Esophagus (tissue), 2 donors: Measurements from ENCODE around the gene LINC00305. TPM values are rescaled to one million over a fixed set of nuclear protein-coding genes. Genes with fewer than 3 reads are reported as not detected.

Experiments used
- H3K27ac ChIP-seq, 2 donors: one replicate each; pipeline ENCODE4 v1.5.1; 2013; ENCODE audit warnings: low read depth in 2 of 2, mild to moderate bottlenecking in 2 of 2, inconsistent platforms in 1 of 2, low read length in 1 of 2, moderate library complexity in 1 of 2
- H3K27me3 ChIP-seq, 2 donors: one replicate each; pipeline ENCODE4 v1.6.1; 2013; ENCODE audit warnings: low read length in 2 of 2, control low read depth in 1 of 2, mild to moderate bottlenecking in 1 of 2; ENCODE audit not compliant: insufficient read depth in 2 of 2, control insufficient read depth in 1 of 2
- H3K36me3 ChIP-seq, 2 donors: one replicate each; pipeline ENCODE4 v1.6.1; 2013; ENCODE audit warnings: low read length in 1 of 2; ENCODE audit not compliant: control insufficient read depth in 2 of 2, insufficient read depth in 2 of 2
- H3K4me1 ChIP-seq, 2 donors: one replicate each; pipeline ENCODE4 v1.6.1; 2013; ENCODE audit warnings: low read length in 1 of 2; ENCODE audit not compliant: control insufficient read depth in 2 of 2, insufficient read depth in 2 of 2
- H3K4me3 ChIP-seq, 2 donors: one replicate each; pipeline ENCODE4 v1.5.1; 2013; ENCODE audit warnings: low read length in 2 of 2, mild to moderate bottlenecking in 2 of 2, low read depth in 1 of 2, moderate library complexity in 1 of 2
- H3K9me3 ChIP-seq, 2 donors: one replicate each; pipeline ENCODE4 v1.6.1; 2013; ENCODE audit warnings: mild to moderate bottlenecking in 2 of 2, low read depth in 1 of 2, low read length in 1 of 2, moderate library complexity in 1 of 2; ENCODE audit not compliant: control insufficient read depth in 2 of 2, insufficient read depth in 1 of 2
- WGBS, 2 donors: extraction: QIAGEN DNeasy Blood & Tissue Kit; methylation state at CpG; one replicate each; pipeline ENCODE4 v1.1.7; 2013; 5-methylcytosine and 5-hydroxymethylcytosine counted together
- polyA plus RNA-seq, 2 donors: library from polyadenylated mRNA; stranded (reverse); fragments of 200-250 nt; gene quantifications; one replicate each; pipeline ENCODE4 v1.2.3, GENCODE V29; 2013
- donor health status: healthy with polysubstance abuse.
- donor health status: Bipolar disorder and iron deficiency.

The LINC00305 gene
- polyA plus RNA-seq: not detected

GRCh38 chr18:64148988-64149387, at the start of gene LINC00305:
TSS of gene LINC00305 (minus strand) at chr18:64149088.
- WGBS, 2 donors: 74 to 79% methylated on average over 3 of the region's 3 CpGs
- no peaks in the 10 kb centered on the region for H3K36me3 ChIP-seq
- H3K27ac ChIP-seq: no peak within 1 kb of the TSS

GRCh38 chr18:64191069-64191468, 42.2 kb upstream of the LINC00305 start:
- Histone ChIP-seq H3K27ac (no peak overlapping the region), H3K36me3 (no peaks in the 10 kb centered on the region), H3K27me3 (no peaks in the 10 kb centered on the region), H3K4me3 (no peak overlapping the region), H3K9me3 (no peaks in the 10 kb centered on the region), H3K4me1 (no peaks in the 10 kb centered on the region)
- WGBS, 2 donors: 89 to 96% methylated on average over 2 of the region's 2 CpGs

More at GRCh38 chr18:64148988-64149387, at the start of gene LINC00305:
- Histone ChIP-seq H3K9me3 (no peaks in the 10 kb centered on the region), H3K4me3 (no peak within 1 kb of the TSS), H3K4me1 (no peaks in the 10 kb centered on the region), H3K27me3 (no peaks in the 10 kb centered on the region)

- no peak overlapping the region for H3K4me3 ChIP-seq
- H3K27ac ChIP-seq: no peak overlapping the region
- no peaks in the 10 kb centered on the region for H3K36me3 ChIP-seq
- no peaks in the 10 kb centered on the region for H3K4me1 ChIP-seq
- H3K27me3 ChIP-seq: no peaks in the 10 kb centered on the region
- H3K9me3 ChIP-seq: no peaks in the 10 kb centered on the region
- 59 to 67% methylated on average over 3 of the region's 3 CpGs for WGBS, 2 donors
These were observed 37.1 kb upstream of the LINC00305 start for GRCh38 chr18:64185987-64186386.

- WGBS, 2 donors: 60% methylated on average over 3 of the region's 3 CpGs
- Histone ChIP-seq H3K27ac (no peak overlapping the region), H3K4me3 (no peak overlapping the region), H3K36me3 (no peaks in the 10 kb centered on the region), H3K9me3 (no peaks in the 10 kb centered on the region), H3K4me1 (no peaks in the 10 kb centered on the region), H3K27me3 (no peaks in the 10 kb centered on the region)
These were observed 34.8 kb upstream of the LINC00305 start for GRCh38 chr18:64183665-64184064.

- no peaks in the 10 kb centered on the region for H3K4me1 ChIP-seq
- H3K4me3 ChIP-seq: no peak overlapping the region
- H3K9me3 ChIP-seq: no peaks in the 10 kb centered on the region
- WGBS, 2 donors: 57 to 60% methylated on average over 1 of the region's 1 CpG
- no peaks in the 10 kb centered on the region for H3K36me3 ChIP-seq
- H3K27me3 ChIP-seq: no peaks in the 10 kb centered on the region
- H3K27ac ChIP-seq: no peak overlapping the region
These were observed 31.7 kb upstream of the LINC00305 start for GRCh38 chr18:64180617-64181016.

GRCh38 chr18:64180171-64180570, 31.3 kb upstream of the LINC00305 start:
- H3K27me3 ChIP-seq: no peaks in the 10 kb centered on the region
- no peaks in the 10 kb centered on the region for H3K9me3 ChIP-seq
- no peak overlapping the region for H3K4me3 ChIP-seq
- H3K36me3 ChIP-seq: no peaks in the 10 kb centered on the region
- WGBS, 2 donors: 33 to 46% methylated on average over 1 of the region's 1 CpG
- H3K27ac ChIP-seq: no peak overlapping the region
- no peaks in the 10 kb centered on the region for H3K4me1 ChIP-seq

GRCh38 chr18:64179556-64180080, 30.7 kb upstream of the LINC00305 start:
- Histone ChIP-seq H3K9me3 (no peaks in the 10 kb centered on the region), H3K36me3 (no peaks in the 10 kb centered on the region), H3K27me3 (no peaks in the 10 kb centered on the region), H3K4me3 (no peak overlapping the region), H3K27ac (no peak overlapping the region), H3K4me1 (no peaks in the 10 kb centered on the region)
- 54 to 69% methylated on average over 5 of the region's 5 CpGs for WGBS, 2 donors

GRCh38 chr18:64178860-64179259, 30.0 kb upstream of the LINC00305 start:
- Histone ChIP-seq H3K27ac (no peak overlapping the region), H3K4me1 (no peaks in the 10 kb centered on the region), H3K4me3 (no peak overlapping the region), H3K36me3 (no peaks in the 10 kb centered on the region), H3K27me3 (no peaks in the 10 kb centered on the region), H3K9me3 (no peaks in the 10 kb centered on the region)
- 69 to 70% methylated on average over 5 of the region's 5 CpGs for WGBS, 2 donors

GRCh38 chr18:64175432-64175831, 26.5 kb upstream of the LINC00305 start:
- Histone ChIP-seq H3K36me3 (no peaks in the 10 kb centered on the region), H3K4me3 (no peak overlapping the region), H3K9me3 (no peaks in the 10 kb centered on the region), H3K27me3 (no peaks in the 10 kb centered on the region), H3K4me1 (no peaks in the 10 kb centered on the region), H3K27ac (no peak overlapping the region)
- 61 to 69% methylated on average over 7 of the region's 7 CpGs for WGBS, 2 donors

GRCh38 chr18:64171576-64171975, 22.7 kb upstream of the LINC00305 start:
- no peaks in the 10 kb centered on the region for H3K9me3 ChIP-seq
- no peak overlapping the region for H3K4me3 ChIP-seq
- no peaks in the 10 kb centered on the region for H3K4me1 ChIP-seq
- WGBS, 2 donors: 82 to 94% methylated on average over 1 of the region's 1 CpG
- H3K27me3 ChIP-seq: no peaks in the 10 kb centered on the region
- H3K27ac ChIP-seq: no peak overlapping the region
- H3K36me3 ChIP-seq: no peaks in the 10 kb centered on the region
